Measurements from ENCODE around the gene TENT5D. TPM values are rescaled to one million over a fixed set of nuclear protein-coding genes. Genes with fewer than 3 reads are reported as not detected.
"Not testable (repeated sequence)": the region's sequence is repeated elsewhere in the genome, so short reads cannot be mapped to it uniquely, and the experiment has no call there.

Gene TENT5D
- total RNA-seq (not detected), polyA plus RNA-seq (not detected)

DNA sequence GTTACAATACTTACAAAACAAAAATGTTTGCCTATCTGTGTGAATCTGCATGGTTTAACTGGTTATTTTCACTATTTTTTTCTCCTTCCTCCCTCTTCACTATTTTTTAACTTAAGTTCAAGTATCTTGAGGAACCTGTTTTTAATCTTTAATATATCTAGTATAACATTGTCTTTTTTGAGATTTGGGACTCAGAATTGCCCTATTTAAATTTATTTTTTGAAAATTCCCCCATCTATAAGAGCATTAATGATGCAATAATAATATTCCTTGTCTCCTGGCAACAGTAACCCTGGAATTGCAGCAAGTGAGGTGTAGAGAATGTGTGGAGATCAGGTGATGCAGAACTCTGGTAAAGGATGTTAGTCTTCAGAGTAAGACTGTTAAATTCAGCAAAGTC is at the start of gene TENT5D:
Gene TENT5D, plus strand, starts transcription at position 301 of the 400 bp plus-strand sequence. CDS start 22,093 bp downstream, outside the sequence.
- CTCF ChIA-PET (ENCODE audit: partially characterized antibody) = no interaction called here

GRCh38 chrX:80385651-80386050 is 34.6 kb upstream of the TENT5D start:
- POLR2A ChIA-PET (ENCODE audit: partially characterized antibody); H3K36me3 Mint-ChIP-seq; H3K4me3 Mint-ChIP-seq; intact Hi-C loops (cut with micrococcal nuclease); DNase-seq; H3K27ac Mint-ChIP-seq; CTCF ChIA-PET (ENCODE audit: partially characterized antibody); H3K27ac ChIP-seq (ENCODE audit: low read depth, low read length); H3K27me3 ChIP-seq (ENCODE audit: insufficient read depth, low read length); H3K9me3 Mint-ChIP-seq; H3K4me1 ChIP-seq (ENCODE audit: insufficient read depth, low read length); H3K9me3 ChIP-seq (ENCODE audit: control insufficient read depth in 1 of 2, low read length in 2 of 2); H3K27me3 Mint-ChIP-seq; H3K36me3 ChIP-seq (ENCODE audit: insufficient read depth, low read length); H3K4me3 ChIP-seq (ENCODE audit: low read length in 2 of 2); H3K4me1 Mint-ChIP-seq: not testable (repeated sequence)

More for the DNA sequence above, at the start of gene TENT5D:
- Mint-ChIP-seq H3K9me3 (peaks cover 0 to 6% (median 0%) of the 10 kb centered on the region in 8 donors), H3K36me3 (no peaks in the 10 kb centered on the region), H3K27ac (peak within 1 kb of the TSS in 1 of 7 donors; percentile 29), H3K4me1 (no peaks in the 10 kb centered on the region), H3K27me3 (no peaks in the 10 kb centered on the region), H3K4me3 (no peak within 1 kb of the TSS)
- no peak within 1 kb of the TSS for H3K4me3 ChIP-seq (ENCODE audit: low read length in 2 of 2)
- H3K9me3 ChIP-seq (ENCODE audit: control insufficient read depth in 1 of 2, low read length in 2 of 2) = no peaks in the 10 kb centered on the region
- intact Hi-C loops (cut with micrococcal nuclease) = no loop called here
- no peaks in the 10 kb centered on the region for H3K4me1 ChIP-seq (ENCODE audit: insufficient read depth, low read length)
- DNase-seq = no peak
- no peak within 1 kb of the TSS for H3K27ac ChIP-seq (ENCODE audit: low read depth, low read length)
- POLR2A ChIA-PET (ENCODE audit: partially characterized antibody) = no interaction called here
- H3K36me3 ChIP-seq (ENCODE audit: insufficient read depth, low read length) = no peaks in the 10 kb centered on the region
- no peaks in the 10 kb centered on the region for H3K27me3 ChIP-seq (ENCODE audit: insufficient read depth, low read length)

DNA sequence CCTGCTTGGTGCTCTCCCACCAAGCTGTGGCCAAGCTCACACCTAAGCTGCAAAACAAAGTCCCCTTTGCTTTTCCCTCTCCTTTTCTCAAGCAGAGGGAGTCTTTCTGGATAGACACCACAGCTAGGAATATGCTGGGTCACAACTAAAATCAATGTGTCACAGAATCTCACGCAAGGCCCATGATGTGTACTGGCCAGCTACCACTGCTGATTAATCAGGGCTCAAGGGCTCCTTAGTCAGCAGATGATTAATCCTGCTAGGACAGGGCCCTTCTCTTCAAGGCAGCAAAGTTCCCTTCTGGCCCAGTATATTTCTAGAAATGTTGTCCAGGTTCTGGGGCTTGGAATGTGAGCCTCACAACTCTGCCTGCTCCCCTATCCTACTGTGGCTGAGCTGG is 32.0 kb upstream of the TENT5D start:
- intact Hi-C loops (cut with micrococcal nuclease) = no loop called here
- H3K27me3 Mint-ChIP-seq = peaks cover 0 to 2% of the 10 kb centered on the region in 2 donors
- H3K27me3 ChIP-seq (ENCODE audit: insufficient read depth, low read length) = no peaks in the 10 kb centered on the region
- ChIA-PET CTCF (ENCODE audit: partially characterized antibody) (no interaction called here), POLR2A (ENCODE audit: partially characterized antibody) (no interaction called here)
- H3K9me3 Mint-ChIP-seq = peaks cover 0 to 6% (median 0%) of the 10 kb centered on the region in 8 donors
- no peak overlapping the region for H3K4me3 ChIP-seq (ENCODE audit: low read length in 2 of 2)
- no peaks in the 10 kb centered on the region for H3K36me3 Mint-ChIP-seq
- no peak for DNase-seq
- H3K9me3 ChIP-seq (ENCODE audit: control insufficient read depth in 1 of 2, low read length in 2 of 2) = no peaks in the 10 kb centered on the region
- H3K4me3 Mint-ChIP-seq = no peak overlapping the region
- H3K4me1 ChIP-seq (ENCODE audit: insufficient read depth, low read length) = no peaks in the 10 kb centered on the region
- no peak overlapping the region for H3K27ac ChIP-seq (ENCODE audit: low read depth, low read length)
- no peaks in the 10 kb centered on the region for H3K4me1 Mint-ChIP-seq
- no peak overlapping the region for H3K27ac Mint-ChIP-seq
- H3K36me3 ChIP-seq (ENCODE audit: insufficient read depth, low read length) = no peaks in the 10 kb centered on the region

GRCh38 chrX:80412042-80412441 is 8.2 kb upstream of the TENT5D start:
- no peaks in the 10 kb centered on the region for H3K4me1 ChIP-seq (ENCODE audit: insufficient read depth, low read length)
- H3K4me1 Mint-ChIP-seq = no peaks in the 10 kb centered on the region
- intact Hi-C loops (cut with micrococcal nuclease) = no loop called here
- H3K27ac Mint-ChIP-seq = no peak overlapping the region
- POLR2A ChIA-PET (ENCODE audit: partially characterized antibody) = no interaction called here
- H3K4me3 Mint-ChIP-seq = no peak overlapping the region
- H3K27me3 Mint-ChIP-seq = no peaks in the 10 kb centered on the region
- no peak for DNase-seq
- CTCF ChIA-PET (ENCODE audit: partially characterized antibody) = no interaction called here
- no peaks in the 10 kb centered on the region for H3K9me3 ChIP-seq (ENCODE audit: control insufficient read depth in 1 of 2, low read length in 2 of 2)
- no peak overlapping the region for H3K4me3 ChIP-seq (ENCODE audit: low read length in 2 of 2)
- peaks cover 0 to under 1% (median 0%) of the 10 kb centered on the region in 8 donors for H3K9me3 Mint-ChIP-seq
- H3K27ac ChIP-seq (ENCODE audit: low read depth, low read length) = no peak overlapping the region
- no peaks in the 10 kb centered on the region for H3K36me3 ChIP-seq (ENCODE audit: insufficient read depth, low read length)
- no peaks in the 10 kb centered on the region for H3K36me3 Mint-ChIP-seq
- no peaks in the 10 kb centered on the region for H3K27me3 ChIP-seq (ENCODE audit: insufficient read depth, low read length)

- peaks cover 0 to 7% (median 0%) of the 10 kb centered on the region in 8 donors for H3K9me3 Mint-ChIP-seq
- no peaks in the 10 kb centered on the region for H3K9me3 ChIP-seq (ENCODE audit: control insufficient read depth in 1 of 2, low read length in 2 of 2)
- DNase-seq = no peak
- no peak overlapping the region for H3K27ac ChIP-seq (ENCODE audit: low read depth, low read length)
- CTCF ChIA-PET (ENCODE audit: partially characterized antibody) = no interaction called here
- no peaks in the 10 kb centered on the region for H3K4me1 Mint-ChIP-seq
- H3K27ac Mint-ChIP-seq = no peak overlapping the region
- H3K4me3 ChIP-seq (ENCODE audit: low read length in 2 of 2) = no peak overlapping the region
- POLR2A ChIA-PET (ENCODE audit: partially characterized antibody) = no interaction called here
- H3K27me3 ChIP-seq (ENCODE audit: insufficient read depth, low read length) = no peaks in the 10 kb centered on the region
- no peaks in the 10 kb centered on the region for H3K27me3 Mint-ChIP-seq
- no peaks in the 10 kb centered on the region for H3K36me3 Mint-ChIP-seq
- no peaks in the 10 kb centered on the region for H3K4me1 ChIP-seq (ENCODE audit: insufficient read depth, low read length)
- H3K4me3 Mint-ChIP-seq = no peak overlapping the region
- H3K36me3 ChIP-seq (ENCODE audit: insufficient read depth, low read length) = no peaks in the 10 kb centered on the region
- intact Hi-C loops (cut with micrococcal nuclease) = no loop called here
These were observed 2.8 kb downstream of the TENT5D start for GRCh38 chrX:80423000-80423399.

GRCh38 chrX:80423744-80424143 is 3.5 kb downstream of the TENT5D start:
- H3K27ac ChIP-seq (ENCODE audit: low read depth, low read length) = no peak overlapping the region
- ChIA-PET POLR2A (ENCODE audit: partially characterized antibody) (no interaction called here), CTCF (ENCODE audit: partially characterized antibody) (no interaction called here)
- H3K36me3 ChIP-seq (ENCODE audit: insufficient read depth, low read length) = no peaks in the 10 kb centered on the region
- Mint-ChIP-seq H3K9me3 (peaks cover 0 to 5% (median 0%) of the 10 kb centered on the region in 8 donors), H3K4me1 (no peaks in the 10 kb centered on the region), H3K36me3 (no peaks in the 10 kb centered on the region), H3K4me3 (no peak overlapping the region), H3K27me3 (no peaks in the 10 kb centered on the region), H3K27ac (no peak overlapping the region)
- no peaks in the 10 kb centered on the region for H3K27me3 ChIP-seq (ENCODE audit: insufficient read depth, low read length)
- no peaks in the 10 kb centered on the region for H3K4me1 ChIP-seq (ENCODE audit: insufficient read depth, low read length)
- no peak overlapping the region for H3K4me3 ChIP-seq (ENCODE audit: low read length in 2 of 2)
- DNase-seq = no peak
- intact Hi-C loops (cut with micrococcal nuclease) = no loop called here
- H3K9me3 ChIP-seq (ENCODE audit: control insufficient read depth in 1 of 2, low read length in 2 of 2) = no peaks in the 10 kb centered on the region

DNA sequence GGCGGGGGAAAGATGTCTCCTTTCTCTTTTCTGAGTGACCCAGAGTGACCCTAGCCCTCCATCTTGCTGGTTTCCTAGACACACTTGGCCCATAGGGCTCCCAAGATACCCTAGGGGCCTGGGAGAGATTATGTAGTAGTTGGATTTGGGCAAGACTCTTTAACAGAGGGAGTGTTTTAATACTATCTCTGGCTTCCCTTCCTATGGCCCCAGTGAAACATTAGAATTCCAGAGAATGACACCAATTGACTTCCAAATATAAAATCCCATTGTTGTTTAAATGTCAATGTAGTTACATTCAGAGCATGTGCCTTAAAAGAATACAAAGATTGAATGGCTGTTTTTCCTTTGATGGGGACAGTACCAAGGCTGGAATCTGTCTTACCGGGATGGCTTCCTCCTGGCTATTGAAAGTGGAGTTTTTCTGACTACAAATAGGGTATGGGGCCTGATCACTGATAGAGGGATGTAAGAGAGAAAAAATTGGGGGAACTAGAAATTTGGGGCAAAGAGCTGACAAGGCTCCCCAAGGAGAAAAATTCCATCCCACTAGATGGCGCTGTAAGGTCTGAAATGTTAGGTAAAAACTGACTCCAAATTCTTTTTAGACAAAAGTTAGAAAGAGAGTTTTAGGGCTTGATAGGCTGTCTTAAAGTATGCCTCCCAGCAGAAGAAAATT is 10.7 kb downstream of the TENT5D start:
- Mint-ChIP-seq H3K4me1 (no peaks in the 10 kb centered on the region), H3K36me3 (no peaks in the 10 kb centered on the region), H3K27ac (no peak overlapping the region), H3K4me3 (no peak overlapping the region), H3K9me3 (peaks cover 0 to 6% (median 0%) of the 10 kb centered on the region in 8 donors), H3K27me3 (no peaks in the 10 kb centered on the region)
- H3K4me3 ChIP-seq (ENCODE audit: low read length in 2 of 2) = no peak overlapping the region
- ChIA-PET POLR2A (ENCODE audit: partially characterized antibody) (no interaction called here), CTCF (ENCODE audit: partially characterized antibody) (no interaction called here)
- H3K27me3 ChIP-seq (ENCODE audit: insufficient read depth, low read length) = no peaks in the 10 kb centered on the region
- H3K36me3 ChIP-seq (ENCODE audit: insufficient read depth, low read length) = no peaks in the 10 kb centered on the region
- DNase-seq = no peak
- H3K9me3 ChIP-seq (ENCODE audit: control insufficient read depth in 1 of 2, low read length in 2 of 2) = no peaks in the 10 kb centered on the region
- intact Hi-C loops (cut with micrococcal nuclease) = no loop called here
- H3K4me1 ChIP-seq (ENCODE audit: insufficient read depth, low read length) = no peaks in the 10 kb centered on the region
- H3K27ac ChIP-seq (ENCODE audit: low read depth, low read length) = no peak overlapping the region

DNA sequence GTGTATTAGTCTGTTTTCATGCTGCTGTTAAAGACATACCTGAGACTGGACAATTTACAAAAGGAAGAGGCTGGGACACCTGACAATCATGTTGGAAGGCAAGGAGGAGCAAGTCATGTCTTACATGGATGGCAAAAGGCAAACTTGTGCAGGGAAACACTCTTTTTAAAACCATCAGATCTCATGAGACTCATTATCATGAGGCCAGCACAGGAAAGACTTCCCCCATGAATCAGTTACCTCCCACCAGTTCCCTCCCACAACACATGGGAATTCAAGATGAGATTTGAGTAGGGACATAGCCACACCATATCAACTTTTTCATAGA is 11.2 kb downstream of the TENT5D start:
- H3K4me3 Mint-ChIP-seq = no peak overlapping the region
- no peaks in the 10 kb centered on the region for H3K36me3 Mint-ChIP-seq
- Histone ChIP-seq H3K9me3 (ENCODE audit: control insufficient read depth in 1 of 2, low read length in 2 of 2) (no peaks in the 10 kb centered on the region), H3K27ac (ENCODE audit: low read depth, low read length) (no peak overlapping the region), H3K4me3 (ENCODE audit: low read length in 2 of 2) (no peak overlapping the region), H3K4me1 (ENCODE audit: insufficient read depth, low read length) (no peaks in the 10 kb centered on the region), H3K36me3 (ENCODE audit: insufficient read depth, low read length) (no peaks in the 10 kb centered on the region), H3K27me3 (ENCODE audit: insufficient read depth, low read length) (no peaks in the 10 kb centered on the region)
- POLR2A ChIA-PET (ENCODE audit: partially characterized antibody) = no interaction called here
- H3K4me1 Mint-ChIP-seq = no peaks in the 10 kb centered on the region
- no peak overlapping the region for H3K27ac Mint-ChIP-seq
- H3K9me3 Mint-ChIP-seq = peaks cover 0 to 6% (median 0%) of the 10 kb centered on the region in 8 donors
- DNase-seq = no peak
- intact Hi-C loops (cut with micrococcal nuclease) = no loop called here
- H3K27me3 Mint-ChIP-seq = no peaks in the 10 kb centered on the region
- CTCF ChIA-PET (ENCODE audit: partially characterized antibody) = no interaction called here

Measured in CD4-positive, alpha-beta memory T cell (primary cell).